GM19438 (cell line): ENCODE results near the gene SH3TC1.

ENCODE experiments used
- ATAC-seq: cut with Tn5 transposase; IDR thresholded peaks from one replicate; pipeline ENCODE4 v1.9.1; 2021; ENCODE audit warnings: low read depth; ENCODE audit not compliant: unreplicated experiment

Gene SH3TC1

GRCh38 chr4:8212622-8213021, 13.5 kb downstream of the SH3TC1 start:
- no peak for ATAC-seq

- no peak for ATAC-seq
These were observed 14.0 kb downstream of the SH3TC1 start for GRCh38 chr4:8213121-8213520.

GRCh38 chr4:8214136-8214535, 15.0 kb downstream of the SH3TC1 start:
- no peak for ATAC-seq

GRCh38 chr4:8215001-8215427, 15.9 kb downstream of the SH3TC1 start:
- ATAC-seq = no peak

- ATAC-seq = no peak
These were observed 16.8 kb downstream of the SH3TC1 start for GRCh38 chr4:8215641-8216442.

GRCh38 chr4:8216443-8217245, 17.6 kb downstream of the SH3TC1 start:
- ATAC-seq = no peak

- ATAC-seq = no peak
These were observed 18.1 kb downstream of the SH3TC1 start for GRCh38 chr4:8217246-8217511.

- no peak for ATAC-seq
These were observed 18.8 kb downstream of the SH3TC1 start for GRCh38 chr4:8217871-8218270.

GRCh38 chr4:8218371-8219031, 19.4 kb downstream of the SH3TC1 start:
- ATAC-seq = no peak

- ATAC-seq = no peak
These were observed 20.1 kb downstream of the SH3TC1 start for GRCh38 chr4:8219236-8219635.

GRCh38 chr4:8220661-8221450, 21.8 kb downstream of the SH3TC1 start:
- ATAC-seq = no peak

- ATAC-seq = no peak
These were observed 22.4 kb downstream of the SH3TC1 start for GRCh38 chr4:8221476-8221875.

- ATAC-seq = no peak
These were observed 22.9 kb downstream of the SH3TC1 start for GRCh38 chr4:8221985-8222384.

- no peak for ATAC-seq
These were observed 23.7 kb downstream of the SH3TC1 start for GRCh38 chr4:8222609-8223388.

GRCh38 chr4:8224267-8224974, 25.3 kb downstream of the SH3TC1 start:
- no peak for ATAC-seq

- no peak for ATAC-seq
These were observed 26.0 kb downstream of the SH3TC1 start for GRCh38 chr4:8224975-8225625.

GRCh38 chr4:8225706-8226443, 26.8 kb downstream of the SH3TC1 start:
- ATAC-seq = no peak

GRCh38 chr4:8227201-8227770, 28.2 kb downstream of the SH3TC1 start:
- no peak for ATAC-seq
